ENCODE data around the gene ADO.

Gene ADO

GRCh38 chr10:62814756-62815380 lies 10.3 kb downstream of the ADO start:
- peaks cover 32% of the 10 kb centered on the region for H3K27me3 ChIP-seq (replicated peaks)
- no peak overlapping the region for H3K27ac ChIP-seq
- in situ Hi-C loops (cut with HindIII; ENCODE audit: low pct_ligation_motif_present, low sequenced_read_pairs), result loop anchor here (25.0 kb wide), 1 partner anchor 203 kb away; no protein-coding TSS in a partner anchor
- DNase-seq, result no peak
- TF ChIP-seq, protein P1, sequence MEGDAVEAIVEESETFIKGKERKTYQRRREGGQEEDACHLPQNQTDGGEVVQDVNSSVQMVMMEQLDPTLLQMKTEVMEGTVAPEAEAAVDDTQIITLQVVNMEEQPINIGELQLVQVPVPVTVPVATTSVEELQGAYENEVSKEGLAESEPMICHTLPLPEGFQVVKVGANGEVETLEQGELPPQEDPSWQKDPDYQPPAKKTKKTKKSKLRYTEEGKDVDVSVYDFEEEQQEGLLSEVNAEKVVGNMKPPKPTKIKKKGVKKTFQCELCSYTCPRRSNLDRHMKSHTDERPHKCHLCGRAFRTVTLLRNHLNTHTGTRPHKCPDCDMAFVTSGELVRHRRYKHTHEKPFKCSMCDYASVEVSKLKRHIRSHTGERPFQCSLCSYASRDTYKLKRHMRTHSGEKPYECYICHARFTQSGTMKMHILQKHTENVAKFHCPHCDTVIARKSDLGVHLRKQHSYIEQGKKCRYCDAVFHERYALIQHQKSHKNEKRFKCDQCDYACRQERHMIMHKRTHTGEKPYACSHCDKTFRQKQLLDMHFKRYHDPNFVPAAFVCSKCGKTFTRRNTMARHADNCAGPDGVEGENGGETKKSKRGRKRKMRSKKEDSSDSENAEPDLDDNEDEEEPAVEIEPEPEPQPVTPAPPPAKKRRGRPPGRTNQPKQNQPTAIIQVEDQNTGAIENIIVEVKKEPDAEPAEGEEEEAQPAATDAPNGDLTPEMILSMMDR (IDR thresholded peaks at IDR 0.05; ENCODE audit: low read depth, low read length, missing control alignments), result no peak
- no peaks in the 10 kb centered on the region for H3K36me3 ChIP-seq (replicated peaks)
- H3K4me3 ChIP-seq (ENCODE audit: low read depth, low read length), result peak overlapping the region; percentile 62

GRCh38 chr10:62815381-62816075 lies 11.0 kb downstream of the ADO start:
- no peak overlapping the region for H3K27ac ChIP-seq

GRCh38 chr10:62816076-62816330 lies 11.5 kb downstream of the ADO start:
- no peak for DNase-seq
- peak overlapping the region; percentile 62 for H3K4me3 ChIP-seq (ENCODE audit: low read depth, low read length)
- TF ChIP-seq, protein P1 (IDR thresholded peaks at IDR 0.05; ENCODE audit: low read depth, low read length, missing control alignments), result no peak
- H3K27me3 ChIP-seq (replicated peaks), result peaks cover 32% of the 10 kb centered on the region
- no peaks in the 10 kb centered on the region for H3K36me3 ChIP-seq (replicated peaks)
- H3K27ac ChIP-seq, result no peak overlapping the region
- in situ Hi-C loops (cut with HindIII; ENCODE audit: low pct_ligation_motif_present, low sequenced_read_pairs), result loop anchor here (25.0 kb wide), 1 partner anchor 204 kb away; no protein-coding TSS in a partner anchor

More at GRCh38 chr10:62815381-62816075, 11.0 kb downstream of the ADO start:
- peaks cover 32% of the 10 kb centered on the region for H3K27me3 ChIP-seq (replicated peaks)
- peak overlapping the region; percentile 62 for H3K4me3 ChIP-seq (ENCODE audit: low read depth, low read length)
- in situ Hi-C loops (cut with HindIII; ENCODE audit: low pct_ligation_motif_present, low sequenced_read_pairs), result loop anchor here (25.0 kb wide), 1 partner anchor 203 kb away; no protein-coding TSS in a partner anchor
- DNase-seq, result no peak
- TF ChIP-seq, protein P1 (IDR thresholded peaks at IDR 0.05; ENCODE audit: low read depth, low read length, missing control alignments), result no peak
- no peaks in the 10 kb centered on the region for H3K36me3 ChIP-seq (replicated peaks)

DNA sequence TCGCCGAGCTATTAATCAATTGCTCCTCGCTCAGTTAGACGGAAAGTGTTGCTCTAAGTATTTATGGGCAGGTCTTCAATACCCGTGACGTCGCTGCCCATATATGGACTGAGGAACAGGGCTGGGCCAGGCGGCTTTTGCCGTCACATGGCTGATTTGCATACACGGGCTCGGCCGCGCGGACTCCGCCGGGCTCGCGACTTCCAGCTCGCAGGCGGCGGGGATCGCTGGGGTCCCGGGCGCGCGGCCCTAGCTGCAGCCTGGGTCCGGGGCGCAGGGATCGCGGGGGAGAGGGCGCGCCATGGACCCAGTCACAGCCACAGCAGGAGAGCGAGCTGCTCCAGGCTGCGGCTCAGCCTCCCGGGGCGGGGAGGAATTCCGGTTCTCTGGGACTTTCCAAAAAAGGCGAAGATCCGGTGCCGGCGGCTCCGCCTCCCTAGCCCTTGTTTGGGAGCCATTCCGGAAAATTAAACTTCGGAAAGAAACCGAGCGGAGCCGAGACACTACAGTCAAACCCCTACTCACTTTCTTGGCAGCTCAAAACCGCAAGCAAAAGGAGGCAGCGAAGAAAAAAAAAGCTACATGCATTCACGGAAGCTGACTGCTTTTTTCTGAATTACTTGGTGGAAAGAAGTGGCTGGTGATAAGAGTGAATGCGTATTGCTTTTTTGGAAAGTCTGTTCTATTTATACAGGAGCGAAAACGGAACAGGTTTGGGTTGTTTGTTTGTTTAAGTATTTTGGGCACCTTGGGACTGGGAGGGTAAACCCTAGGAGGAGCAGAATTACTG lies 12.0 kb downstream of the ADO start, which contains the start of gene EGR2:
Gene EGR2 (minus strand): TSS at position 36 of the 790 bp plus-strand sequence. CDS start 337 bp downstream, outside the sequence.
- Histone ChIP-seq H3K27me3 (replicated peaks) (peaks cover 32% of the 10 kb centered on the region), H3K27ac (peak within 1 kb of the TSS; percentile 81), H3K4me3 (ENCODE audit: low read depth, low read length) (peak within 1 kb of the TSS; percentile 62), H3K36me3 (replicated peaks) (no peaks in the 10 kb centered on the region)
- DNase-seq, result peak; percentile 95
- TF ChIP-seq, protein P1 (IDR thresholded peaks at IDR 0.05; ENCODE audit: low read depth, low read length, missing control alignments), result no peak
- in situ Hi-C loops (cut with HindIII; ENCODE audit: low pct_ligation_motif_present, low sequenced_read_pairs), result loop anchor here (25.0 kb wide), 1 partner anchor 204 kb away; no protein-coding TSS in a partner anchor

DNA sequence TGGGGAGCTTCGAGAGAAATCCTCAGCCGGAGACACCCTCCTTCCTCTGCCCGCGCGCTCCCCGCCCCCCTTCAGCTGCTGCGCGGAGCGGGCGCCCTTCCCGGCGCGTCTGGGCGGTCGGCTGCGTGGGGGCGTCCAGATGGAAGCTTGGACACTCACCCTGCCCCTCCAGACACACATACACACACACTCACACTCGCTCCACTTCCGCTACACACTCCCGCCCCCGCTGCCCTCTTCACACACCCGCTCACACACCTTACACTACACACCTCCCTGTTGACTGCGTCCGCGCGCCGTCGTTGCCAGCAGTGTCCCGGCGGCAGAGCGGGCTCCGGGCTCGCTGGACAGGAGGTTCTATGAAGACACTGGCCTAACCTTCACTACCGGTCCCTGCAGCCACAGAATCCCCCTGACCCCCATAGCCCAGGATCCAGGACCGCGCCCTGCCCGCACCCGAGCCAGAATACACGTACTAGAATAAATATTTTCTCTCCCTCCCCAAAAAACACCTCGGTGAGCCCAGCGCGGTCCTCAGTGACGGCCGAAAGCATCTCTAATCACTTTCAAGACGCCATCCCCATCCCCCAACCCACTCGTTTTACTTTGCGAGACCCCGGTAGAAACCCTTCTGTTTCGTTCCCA lies 12.7 kb downstream of the ADO start:
- peaks cover 32% of the 10 kb centered on the region for H3K27me3 ChIP-seq (replicated peaks)
- no peaks in the 10 kb centered on the region for H3K36me3 ChIP-seq (replicated peaks)
- in situ Hi-C loops (cut with HindIII; ENCODE audit: low pct_ligation_motif_present, low sequenced_read_pairs), result loop anchor here (25.0 kb wide), 1 partner anchor 205 kb away; no protein-coding TSS in a partner anchor
- peak overlapping the region; percentile 62 for H3K4me3 ChIP-seq (ENCODE audit: low read depth, low read length)
- peak overlapping the region; percentile 14 for H3K27ac ChIP-seq
- DNase-seq, result no peak
- TF ChIP-seq, protein P1 (IDR thresholded peaks at IDR 0.05; ENCODE audit: low read depth, low read length, missing control alignments), result no peak
